Fibroblast of peridontal ligament (primary cell): ENCODE results near the gene SV2C.
"Not testable (repeated sequence)": the region's sequence is repeated elsewhere in the genome, so short reads cannot be mapped to it uniquely, and the experiment has no call there.

Experiments
- DNase-seq: peaks from one replicate; pipeline ENCODE4 v3.0.0-alpha.2; 2010; ENCODE audit errors: extremely low read depth

Gene SV2C

DNA sequence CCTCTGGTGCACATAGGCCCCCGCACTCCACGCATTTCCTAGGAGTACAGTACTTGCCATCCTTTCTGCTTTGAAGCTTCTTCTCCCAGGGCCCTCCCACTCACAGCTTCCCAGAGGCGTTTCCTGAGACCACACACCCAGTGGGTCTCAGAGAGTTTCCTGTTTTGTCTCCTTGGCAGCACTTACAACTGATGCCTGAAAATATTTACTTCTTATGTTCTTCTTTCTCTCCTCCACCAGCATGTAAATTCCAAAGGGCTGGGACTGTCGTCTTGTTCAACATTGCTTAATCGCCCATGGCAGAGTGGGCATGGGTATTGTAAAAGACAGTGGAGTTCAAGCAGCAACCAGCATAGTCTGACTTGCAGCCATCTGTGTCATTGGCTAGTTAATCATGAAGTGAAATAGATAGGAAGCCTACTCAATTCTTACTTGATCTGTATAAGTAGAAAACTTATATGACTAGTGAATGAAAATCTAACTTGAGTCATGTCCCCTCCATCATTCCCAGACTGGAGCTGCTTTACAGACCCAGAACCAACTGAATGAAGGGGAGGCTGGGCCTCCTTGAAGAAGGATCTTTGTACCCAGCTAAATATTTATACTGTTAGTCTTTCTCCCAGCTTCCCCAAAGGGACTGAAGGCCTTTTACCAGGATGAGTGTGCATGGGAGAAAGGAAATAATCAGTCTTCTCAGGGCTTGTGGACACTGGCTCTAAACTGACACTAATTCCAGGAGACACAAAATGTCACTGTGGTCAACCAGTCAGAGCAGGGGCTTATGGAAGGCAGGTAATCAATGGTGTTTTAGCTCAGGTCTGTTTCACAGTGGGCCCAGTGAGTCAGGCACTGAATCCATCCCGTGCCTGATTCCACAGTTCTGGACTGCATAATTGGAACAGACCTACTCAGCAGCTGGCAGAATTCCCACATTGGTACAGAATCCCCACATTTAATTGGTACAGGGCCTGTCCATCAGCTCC, 116.4 kb downstream of the SV2C start:
- DNase-seq, result no peak

DNA sequence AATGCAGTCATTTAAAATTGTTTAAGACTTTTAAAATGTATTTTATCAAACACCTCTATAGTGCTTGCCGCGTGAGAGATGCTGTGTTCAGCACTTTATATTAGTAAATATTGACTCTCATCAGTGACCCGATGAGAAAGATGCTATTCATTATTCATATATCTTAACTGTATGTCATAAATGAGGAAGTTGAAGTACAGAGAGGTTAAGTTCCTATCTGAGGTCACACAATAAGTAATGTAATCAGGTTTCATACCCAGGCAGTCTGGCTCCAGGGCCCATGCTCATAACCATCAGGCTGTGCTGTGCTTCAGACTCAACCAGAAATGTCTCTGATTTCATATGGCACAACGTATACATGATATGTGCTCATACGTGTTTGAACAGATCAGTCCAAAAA, 119.0 kb downstream of the SV2C start:
- no peak for DNase-seq

DNA sequence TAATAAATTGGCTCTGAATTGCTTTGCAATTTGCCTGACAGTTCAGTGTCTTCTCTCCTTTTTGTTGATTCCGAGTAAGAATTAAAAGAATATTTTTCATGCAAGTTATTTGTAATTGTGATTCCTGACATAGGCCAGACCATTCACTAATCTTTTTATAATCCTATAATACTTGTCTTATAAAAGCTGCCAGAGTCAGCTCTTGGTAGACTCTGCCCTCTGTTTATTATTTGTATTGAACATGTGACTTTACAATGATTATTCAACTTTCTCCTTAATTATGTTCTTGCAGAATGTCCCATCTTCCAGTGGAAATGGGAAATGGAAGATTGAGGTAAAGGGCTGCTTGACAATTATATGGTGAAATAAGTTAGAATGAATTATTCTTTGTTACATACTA, 121.0 kb downstream of the SV2C start:
- no peak for DNase-seq

DNA sequence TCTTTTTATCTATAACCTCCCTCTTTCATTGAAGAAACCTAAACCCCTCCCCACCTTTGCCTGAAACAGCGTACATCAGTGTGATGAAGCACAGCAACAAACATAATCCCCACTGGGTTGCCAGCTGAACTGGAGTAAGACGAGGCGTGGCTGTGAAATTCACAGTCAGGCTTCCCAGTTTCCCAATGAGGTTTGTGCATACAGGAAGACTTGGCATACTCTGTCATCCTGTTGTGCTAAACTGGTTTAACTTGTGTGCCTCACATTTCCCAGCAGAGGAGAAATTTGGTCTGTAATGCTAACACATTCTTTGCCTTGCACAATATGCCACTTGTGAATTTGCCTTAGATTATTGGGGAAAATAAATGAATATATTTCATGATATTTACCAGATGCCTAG, 121.5 kb downstream of the SV2C start:
- no peak for DNase-seq

DNA sequence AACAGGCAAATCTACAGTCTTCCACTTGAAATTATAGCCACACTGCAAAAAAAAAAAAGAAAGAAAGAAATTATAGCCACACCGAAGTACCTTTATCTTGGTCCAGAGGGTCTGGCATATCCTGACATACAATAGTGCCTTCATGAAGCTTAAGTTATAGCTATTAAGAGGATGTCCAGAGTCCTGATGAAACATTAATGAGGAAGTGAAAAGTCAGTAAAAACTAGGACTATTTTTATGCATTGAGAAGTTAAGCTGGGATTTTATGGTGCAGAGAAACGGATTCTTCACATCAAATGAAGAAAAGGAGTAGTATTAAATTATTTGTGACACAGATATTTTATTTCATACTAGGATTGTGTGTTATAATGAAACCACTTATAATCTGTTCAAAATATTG, 123.9 kb downstream of the SV2C start:
- DNase-seq, result no peak

DNA sequence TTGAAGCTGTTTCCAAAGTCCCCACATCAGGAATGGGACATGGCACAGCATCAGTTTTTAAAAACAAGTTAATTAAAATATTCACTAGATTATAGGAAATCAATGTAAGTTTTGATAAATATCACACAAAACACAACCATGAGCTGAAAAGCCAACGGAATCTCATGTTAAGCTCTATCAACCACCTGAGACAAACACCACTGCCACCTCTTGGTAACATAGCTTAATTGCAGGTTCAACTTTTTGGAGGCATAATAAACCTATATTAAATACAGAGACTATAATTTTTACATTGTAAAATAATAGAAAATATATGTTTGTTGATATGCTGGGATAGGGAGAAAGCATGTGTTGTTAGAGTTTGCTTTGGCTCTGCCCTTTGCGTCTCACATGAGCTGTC, 126.1 kb downstream of the SV2C start:
- DNase-seq, result no peak

DNA sequence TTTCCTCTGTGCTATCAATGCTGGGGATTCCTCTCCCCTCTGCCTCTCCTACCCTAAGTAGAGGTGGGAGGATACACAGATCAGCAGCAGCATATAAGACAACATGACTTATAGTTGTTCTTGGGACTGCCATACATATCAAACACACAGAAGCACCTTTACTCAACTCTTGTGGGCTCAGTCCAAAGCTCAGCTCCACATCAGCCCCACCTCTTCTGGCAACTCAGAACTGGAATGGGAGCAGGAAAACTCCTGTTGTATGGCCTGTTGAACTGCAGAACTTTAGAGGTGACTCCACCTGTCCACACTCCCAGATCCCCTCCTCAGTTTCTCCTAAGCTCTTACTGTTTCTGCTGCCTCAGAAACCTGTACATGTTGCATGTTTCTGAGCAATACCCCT, 127.8 kb downstream of the SV2C start:
- DNase-seq, result no peak

DNA sequence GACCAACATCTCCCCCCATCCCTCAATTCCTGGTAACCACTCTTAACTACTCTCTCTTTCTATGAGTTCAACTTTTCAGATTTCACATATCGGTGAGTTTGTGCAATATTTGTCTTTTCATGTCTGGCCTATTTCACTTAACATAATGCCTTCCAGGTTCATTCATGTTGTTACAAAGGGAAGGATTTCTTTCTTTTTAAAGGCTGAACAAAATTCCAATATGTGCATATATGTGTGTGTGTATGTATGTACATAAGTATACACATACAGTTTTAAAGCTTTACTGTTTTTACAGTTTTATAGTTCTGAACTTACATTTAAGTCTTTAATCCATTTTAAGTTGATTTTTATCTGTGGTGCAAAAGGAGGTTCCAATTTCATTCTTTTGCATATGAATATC, 130.7 kb downstream of the SV2C start:
- DNase-seq, result no peak

DNA sequence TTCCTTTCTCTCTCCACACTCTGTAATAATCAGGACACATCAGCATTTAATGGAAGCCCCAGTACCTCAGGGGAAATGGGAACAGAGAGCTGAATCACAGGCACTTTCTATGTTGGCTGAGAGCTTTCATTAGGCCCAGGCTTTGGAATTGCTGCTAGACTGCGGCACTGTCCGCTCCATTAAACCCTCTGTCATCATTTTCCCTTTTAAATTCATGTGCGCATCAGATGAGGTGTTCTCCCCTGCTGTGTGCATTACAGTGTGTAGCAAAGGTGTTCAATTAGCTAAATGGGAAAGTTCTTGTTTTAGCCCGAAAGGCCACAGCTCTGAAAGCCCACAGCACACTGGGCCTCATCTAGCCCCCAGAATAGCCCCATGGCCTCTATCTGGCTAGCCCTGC, 133.6 kb downstream of the SV2C start:
- no peak for DNase-seq

DNA sequence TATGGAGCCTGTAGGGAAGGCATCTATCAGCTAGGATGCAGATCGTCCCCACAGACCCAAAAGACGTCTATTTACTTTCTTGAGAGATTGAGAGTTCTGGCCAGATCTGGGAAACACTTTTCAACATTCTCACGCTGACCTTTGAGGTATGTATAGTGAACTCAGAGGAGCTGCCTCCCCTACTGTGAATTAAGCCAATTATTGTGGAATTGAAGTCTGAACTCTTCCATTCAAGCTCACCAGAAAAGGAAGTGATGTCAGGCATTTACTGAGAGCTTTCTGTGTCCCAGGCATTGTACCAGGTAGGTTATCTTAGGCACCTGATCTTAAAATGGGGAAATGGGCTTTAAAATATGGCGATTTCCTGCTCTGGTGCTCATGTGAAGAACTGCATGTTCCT, 136.5 kb downstream of the SV2C start:
- DNase-seq, result no peak

DNA sequence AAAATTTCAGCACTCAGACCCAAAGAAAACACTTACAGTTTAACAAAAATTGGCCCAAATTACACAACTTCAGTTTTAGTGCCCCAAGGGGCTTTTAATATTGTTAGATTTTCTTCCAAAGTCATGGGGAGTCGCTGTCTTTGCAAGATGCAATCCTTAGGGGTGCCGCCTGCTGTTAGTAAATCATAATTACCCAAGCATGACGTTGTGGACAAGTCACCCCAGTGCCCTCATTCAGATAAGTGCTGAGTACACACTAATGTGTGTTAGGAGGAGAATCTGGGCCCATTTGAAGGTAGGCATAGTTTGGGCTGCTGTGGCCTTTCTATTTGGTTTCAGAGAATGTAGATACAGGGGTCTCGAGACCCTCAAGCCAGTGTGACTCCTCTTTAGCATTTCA, 138.1 kb downstream of the SV2C start:
- no peak for DNase-seq

DNA sequence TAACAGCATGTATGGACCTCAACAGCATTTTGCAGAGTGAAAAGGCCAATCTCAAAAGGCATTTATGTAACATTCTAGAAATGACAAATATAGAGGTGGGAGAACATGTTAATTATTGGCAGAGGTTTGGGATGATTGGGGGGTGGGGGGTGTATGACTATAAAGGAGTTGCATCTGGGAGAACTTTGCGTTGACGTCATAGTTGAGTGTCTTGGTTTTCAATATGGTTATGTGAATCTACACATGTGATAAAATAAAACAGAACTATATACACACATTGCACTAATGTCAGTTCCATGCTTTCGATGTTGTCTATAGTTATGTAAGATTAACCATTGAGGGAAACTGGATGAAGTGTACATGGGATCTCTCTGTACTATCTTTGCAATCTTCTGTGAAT, 139.1 kb downstream of the SV2C start:
- no peak for DNase-seq

DNA sequence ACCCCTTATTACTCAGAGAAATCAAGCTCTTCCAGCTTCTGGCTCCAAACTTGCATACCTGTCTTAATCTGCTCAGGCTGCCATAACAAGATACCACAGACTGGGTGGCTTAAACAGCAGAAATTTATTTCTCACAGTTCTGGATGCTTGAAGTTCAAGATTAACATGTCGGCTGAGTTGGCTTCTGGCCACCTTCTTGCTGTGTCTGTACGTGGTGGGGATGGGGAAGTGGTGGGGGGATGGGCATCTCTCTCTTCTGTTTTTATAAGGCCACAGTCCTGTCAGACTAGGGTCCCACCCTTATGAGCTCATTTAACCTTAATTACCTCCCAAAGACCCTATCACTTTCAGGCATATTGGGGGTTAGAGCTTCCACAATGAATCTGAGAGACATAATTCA, 140.5 kb downstream of the SV2C start:
- DNase-seq, result no peak

DNA sequence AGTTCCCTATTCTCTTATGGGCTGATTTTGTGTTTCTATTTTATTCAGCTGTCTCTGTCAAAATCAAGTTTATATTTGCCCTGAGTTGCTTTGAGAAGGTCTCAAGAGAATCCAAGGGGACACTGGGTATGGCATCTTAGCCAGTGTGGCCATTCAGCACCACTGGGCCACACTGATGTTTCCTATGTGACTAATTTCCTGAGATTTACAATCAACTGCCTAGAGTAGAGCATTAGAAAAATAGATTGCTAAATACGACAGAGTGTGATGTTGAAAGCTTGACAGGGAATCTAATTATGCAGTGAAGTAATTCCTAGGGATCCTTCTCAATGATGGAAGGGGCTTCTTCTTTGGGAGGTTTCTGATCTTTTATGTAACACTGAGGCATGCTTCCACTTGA, 141.7 kb downstream of the SV2C start:
- DNase-seq, result no peak

DNA sequence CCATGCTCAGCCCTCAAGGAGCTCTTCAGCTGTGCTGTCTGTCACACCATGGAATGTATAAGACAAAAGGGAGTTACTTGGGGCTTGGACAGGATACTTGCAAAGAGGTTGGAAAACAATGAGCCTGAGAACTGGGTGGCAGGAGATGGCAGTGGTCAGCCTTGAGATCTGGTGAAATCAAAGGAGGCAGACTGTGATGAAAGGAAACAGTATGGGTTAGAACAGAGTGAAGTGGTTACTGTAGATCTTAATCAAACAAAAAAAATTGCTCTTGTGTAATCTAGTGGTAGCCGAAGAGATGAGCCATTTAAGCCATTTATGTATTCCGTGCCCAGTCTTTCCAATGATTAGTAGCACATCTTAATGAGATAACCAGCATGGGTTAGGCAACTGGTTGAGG, 142.2 kb downstream of the SV2C start:
- DNase-seq, result no peak

DNA sequence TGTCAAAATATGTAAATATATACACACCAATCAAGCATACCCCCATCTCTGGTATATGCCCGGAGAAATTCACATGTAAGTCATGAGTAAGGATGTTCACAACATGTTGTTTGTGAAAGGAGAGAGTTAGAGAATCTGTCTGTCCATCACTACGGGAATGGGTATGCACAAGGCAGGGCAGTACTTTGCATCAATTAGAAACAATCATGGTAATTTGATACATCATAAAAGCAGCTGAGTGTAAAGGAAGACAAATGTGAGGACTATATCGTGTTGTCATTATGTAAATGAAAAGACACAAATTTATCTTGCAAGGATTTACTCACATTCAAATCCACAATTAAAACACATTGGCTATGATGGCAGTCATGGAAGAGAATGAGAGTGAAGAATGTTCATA, 146.7 kb downstream of the SV2C start:
- DNase-seq, result no peak

DNA sequence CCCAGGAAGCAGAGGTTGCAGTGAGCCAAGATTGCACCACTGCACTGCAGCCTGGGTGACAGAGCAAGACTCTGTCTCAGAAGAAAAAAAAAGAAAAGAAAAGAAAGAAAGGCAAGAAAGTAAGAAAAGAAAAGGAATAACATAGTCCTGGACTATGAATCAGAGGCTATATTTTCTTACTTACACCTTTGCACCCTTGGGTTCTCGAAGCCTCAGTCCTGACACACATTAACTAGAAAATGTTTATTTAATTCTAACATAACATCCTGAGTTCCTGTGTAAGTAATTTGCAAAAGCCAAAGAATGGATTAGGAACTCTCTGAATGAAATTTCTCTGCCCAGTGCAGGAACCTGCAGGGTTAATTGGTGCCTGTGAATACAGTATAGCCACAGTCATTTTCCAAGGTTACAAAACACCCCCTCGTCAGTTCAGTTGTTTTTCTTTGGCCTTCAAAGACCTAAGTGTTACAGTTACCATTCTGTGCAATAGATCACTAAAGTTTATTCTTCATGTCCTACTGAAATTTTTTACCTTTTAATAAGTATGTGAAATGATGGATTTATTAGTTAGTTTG, 147.6 kb downstream of the SV2C start:
- no peak for DNase-seq

DNA sequence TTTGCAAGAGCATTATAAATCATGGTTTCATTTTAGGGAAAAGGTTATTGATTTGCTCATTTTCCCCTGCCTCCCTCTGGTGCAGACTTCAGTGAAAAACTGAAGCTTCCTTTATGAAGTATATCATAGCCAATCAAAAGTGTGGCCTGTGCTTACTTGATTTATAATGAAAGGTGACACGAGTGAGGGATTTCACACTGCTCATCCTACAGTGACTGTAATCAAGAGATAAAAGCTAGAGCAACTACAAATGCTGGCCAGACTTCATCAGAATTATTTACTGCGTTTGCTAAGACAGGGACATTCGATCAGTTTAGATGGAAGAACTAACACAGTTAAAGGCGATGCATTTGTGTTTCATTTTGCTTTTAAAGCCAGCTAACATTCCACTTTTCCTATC, 151.5 kb downstream of the SV2C start:
- no peak for DNase-seq

DNA sequence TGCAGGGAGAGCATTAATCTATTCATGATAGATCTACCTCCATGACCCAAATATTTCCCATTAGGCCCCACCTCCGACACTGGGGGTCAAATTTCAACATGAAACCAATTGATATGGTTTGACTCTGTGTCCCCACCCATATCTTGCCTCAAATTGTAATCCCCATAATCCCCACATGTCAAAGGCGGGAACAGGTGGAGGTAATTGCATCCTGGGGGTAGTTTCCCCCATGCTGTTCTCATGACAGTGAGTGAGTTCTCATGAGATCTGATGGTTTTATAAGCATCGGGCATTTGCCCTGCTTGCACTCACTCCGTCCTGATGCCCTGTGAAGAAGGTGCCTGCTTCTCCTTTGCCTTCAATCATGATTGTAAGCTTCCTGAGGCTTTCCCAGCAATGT, 153.5 kb downstream of the SV2C start:
- no peak for DNase-seq

DNA sequence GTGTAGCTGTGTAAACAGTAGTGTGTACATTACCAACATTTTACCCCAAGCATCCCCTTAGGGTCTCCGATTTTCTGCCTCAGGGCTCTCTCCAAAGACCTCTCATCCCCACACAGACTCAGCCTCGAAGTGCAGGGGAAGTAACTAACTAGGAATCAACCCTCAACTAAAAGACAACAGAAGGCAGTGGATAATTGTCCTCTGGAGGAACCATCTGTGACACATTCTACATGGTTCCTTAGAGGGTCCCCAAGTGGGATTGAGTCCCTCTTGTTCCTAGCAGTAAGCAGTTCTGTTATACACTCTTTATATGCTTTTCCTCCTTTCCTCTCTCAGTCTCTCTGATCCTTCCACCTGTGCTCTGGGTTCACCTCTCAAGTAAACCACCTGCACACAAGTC, 157.2 kb downstream of the SV2C start:
- no peak for DNase-seq

DNA sequence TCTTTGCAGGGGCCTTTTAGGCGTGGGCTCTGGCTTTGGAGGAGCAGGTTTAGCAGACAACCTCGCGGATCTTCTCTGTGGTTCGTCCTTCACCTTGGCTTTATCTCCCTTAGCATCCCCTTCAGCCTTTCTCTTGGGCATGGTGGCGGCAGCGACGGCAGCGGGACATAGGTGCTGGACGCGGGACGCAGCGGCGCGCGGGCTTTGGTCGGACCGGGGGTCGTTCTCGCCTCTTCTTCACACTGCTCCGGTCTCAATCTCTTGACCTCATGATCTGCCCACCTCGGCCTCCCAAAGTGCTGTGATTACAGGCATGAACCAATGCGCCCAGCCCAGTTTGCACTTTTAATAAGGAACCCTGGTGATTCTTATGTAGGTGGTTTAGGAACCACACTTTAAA, 159.0 kb downstream of the SV2C start:
- not testable (repeated sequence) for DNase-seq

DNA sequence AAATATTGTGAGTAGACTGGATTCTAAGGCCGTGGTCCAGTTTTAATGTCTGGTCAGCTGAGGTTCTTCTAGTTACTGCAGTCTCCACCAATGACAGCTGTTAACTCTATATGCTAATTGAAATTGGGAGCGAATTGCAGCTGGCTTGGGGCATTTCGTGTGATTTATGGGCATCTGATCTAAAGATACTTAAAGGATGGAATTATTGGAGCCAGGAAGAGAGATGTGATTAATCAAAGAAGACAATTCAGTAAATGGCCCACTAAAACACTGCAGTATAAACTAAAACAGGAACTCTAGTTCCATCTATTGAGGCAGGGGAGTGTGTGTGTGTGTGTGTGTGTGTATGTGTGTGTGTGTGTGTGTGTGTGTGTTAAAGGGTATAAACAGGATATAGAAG, 162.4 kb downstream of the SV2C start:
- no peak for DNase-seq

DNA sequence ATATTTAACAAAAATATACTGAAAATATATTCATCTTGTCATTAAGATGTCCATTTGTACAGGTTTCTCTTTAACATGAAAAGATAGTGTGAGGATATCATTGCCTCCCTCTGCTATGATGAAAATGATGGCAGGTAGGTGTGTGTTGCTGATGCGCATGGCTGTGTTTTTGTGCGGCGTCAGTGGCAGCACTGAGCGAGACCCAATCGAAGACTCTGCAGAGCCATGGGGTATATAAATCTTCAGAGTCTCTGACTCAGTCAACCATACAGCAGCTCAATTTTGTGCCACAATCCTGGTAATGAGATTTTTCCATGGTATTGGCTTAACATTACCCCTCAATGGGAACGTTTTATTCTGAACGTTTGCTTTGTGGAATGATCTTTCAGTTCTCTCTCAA, 166.4 kb downstream of the SV2C start:
- DNase-seq, result no peak

DNA sequence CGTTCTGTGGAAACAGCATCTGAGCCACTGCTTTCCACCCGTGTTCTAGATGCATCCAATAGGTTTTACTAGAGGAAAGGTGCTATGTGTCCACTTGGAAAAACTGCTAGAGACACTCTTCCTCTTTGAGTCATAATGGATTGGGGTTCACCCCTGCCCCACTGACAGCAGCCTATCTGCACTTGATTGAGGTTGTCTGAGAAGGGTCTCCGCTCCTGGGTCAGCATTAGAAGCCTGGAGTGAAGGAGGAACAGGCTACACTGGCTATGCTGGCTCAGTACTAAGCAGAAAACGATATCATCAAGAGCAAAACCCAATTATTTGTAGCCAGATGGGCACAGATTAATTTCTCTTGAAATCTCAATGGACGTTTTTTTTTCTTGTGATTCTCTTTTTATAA, 167.3 kb downstream of the SV2C start:
- no peak for DNase-seq
